NCI-H2081 treated with DMSO at 0.1 percent for 48 hours (cell line): ENCODE data around the gene CYP39A1.
"Not testable (repeated sequence)": the region's sequence is repeated elsewhere in the genome, so short reads cannot be mapped to it uniquely, and the experiment has no call there.

Source experiments
- DNase-seq: peaks from one replicate; lab custom pipeline; 2025; lab: John Stamatoyannopoulos, UW

CYP39A1 gene

DNA sequence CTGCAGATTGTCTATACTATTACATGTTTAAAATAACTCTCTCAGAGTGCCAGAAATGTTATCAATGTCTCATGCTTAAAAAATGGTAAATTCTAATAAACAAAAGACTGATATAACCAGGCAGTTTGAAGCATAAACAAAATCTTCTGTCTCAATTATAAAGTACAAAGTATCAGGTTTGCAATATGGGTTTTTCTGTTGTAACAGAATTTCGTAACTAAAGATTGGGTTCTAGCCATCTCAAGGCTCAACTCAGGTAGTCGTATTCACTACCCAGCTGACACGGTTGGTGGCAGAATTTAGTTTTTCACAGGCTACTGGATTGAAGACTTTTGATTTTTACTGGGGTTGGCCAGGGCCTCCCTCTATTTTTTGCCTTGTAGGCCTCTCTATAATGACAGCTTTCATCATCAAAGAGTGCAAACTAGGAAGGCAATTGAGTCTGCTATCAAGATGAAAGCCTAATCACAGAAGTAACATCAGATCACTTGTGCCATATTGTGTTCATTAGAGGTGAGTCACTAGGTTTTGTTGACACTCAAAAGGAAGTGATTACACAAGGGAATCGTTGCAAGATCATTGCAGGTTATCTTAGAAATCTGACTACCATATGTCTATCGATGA is 3.6 kb downstream of the CYP39A1 start:
- DNase-seq, result no peak

DNA sequence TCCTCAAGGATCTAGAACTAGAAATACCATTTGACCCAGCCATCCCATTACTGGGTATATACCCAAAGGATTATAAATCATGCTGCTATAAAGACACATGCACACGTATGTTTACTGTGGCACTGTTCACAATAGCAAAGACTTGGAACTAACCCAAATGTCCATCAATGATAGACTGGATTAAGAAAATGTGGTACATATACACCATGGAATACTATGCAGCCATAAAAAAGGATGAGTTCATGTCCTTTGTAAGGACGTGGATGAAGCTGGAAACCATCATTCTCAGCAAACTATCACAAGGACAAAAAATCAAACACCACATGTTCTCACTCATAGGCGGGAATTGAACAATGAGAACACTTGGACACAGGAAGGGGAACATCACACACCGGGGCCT is 4.5 kb downstream of the CYP39A1 start:
- not testable (repeated sequence) for DNase-seq

DNA sequence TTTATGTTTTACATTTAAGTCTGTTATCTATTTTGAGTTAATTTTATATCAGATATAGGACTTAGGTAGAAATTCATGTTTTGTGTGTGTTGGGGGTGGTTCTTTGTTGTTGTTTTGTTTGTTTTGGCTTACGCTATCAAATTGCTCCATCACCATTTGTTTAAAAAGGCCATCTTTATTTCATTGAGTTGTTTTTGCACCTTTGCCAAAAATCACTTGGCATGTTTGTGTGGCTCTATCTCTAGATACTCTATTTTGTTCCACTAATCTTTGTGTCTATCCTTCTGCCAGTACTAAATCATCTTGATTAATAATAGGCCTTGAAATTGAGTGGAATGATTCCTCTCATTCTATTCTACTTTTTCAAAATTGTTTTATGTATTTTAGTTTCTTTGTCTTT is 7.4 kb downstream of the CYP39A1 start:
- DNase-seq, result no peak

DNA sequence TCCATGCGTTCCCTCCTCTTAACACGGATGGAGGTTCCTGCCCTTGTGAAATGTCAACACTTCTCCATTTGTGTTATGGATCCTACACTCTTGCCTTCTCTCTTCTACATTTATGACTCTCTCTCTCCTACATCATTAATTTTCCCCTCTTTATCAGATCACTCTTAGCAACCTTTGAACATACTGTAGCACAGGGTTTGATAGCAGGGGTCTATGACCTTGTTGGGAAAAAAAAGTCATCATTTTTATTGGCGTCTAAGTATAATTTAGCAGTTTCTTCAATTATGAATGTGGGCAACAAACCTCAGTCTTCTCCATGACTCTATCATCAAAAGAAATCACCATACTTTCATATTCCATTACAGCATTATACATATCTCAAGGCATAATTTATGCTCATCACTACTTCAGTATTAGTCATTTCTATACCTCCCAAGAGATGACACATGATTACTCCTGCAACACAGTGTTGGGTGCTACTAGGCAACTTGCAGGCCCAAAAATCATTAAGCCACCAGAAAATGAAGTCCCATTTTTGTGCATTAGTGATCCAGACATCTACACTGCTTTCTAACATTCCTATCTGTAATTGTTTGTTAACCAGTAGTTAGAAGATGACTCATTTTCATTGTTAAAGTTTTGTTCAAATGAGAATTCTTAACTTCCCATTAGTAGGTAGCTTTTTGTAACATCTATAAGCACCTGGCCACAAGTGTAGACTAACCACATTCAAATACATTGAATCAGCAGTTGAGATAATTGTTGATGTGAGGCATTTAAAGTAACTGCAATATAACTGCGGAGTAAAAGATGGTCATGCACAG is 9.5 kb downstream of the CYP39A1 start:
- DNase-seq, result no peak

DNA sequence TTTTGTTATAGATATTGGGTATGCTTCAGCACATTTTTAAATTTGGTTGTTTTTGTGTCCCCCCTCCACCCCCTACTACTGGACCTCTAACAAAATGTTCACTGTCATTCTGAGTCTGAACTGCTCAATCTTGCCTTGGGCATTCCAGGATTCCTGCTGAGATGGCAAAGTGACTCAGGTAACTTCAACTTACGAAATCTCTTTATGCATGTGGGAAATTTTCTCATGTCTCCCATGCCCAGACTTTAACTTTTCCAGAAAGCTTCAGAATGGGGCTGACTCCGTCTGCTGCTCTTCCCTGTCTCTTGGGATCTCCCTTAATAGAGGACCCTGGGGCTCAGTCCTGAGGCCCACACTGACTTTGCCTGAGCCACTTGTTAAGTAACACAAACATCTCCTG is 14.0 kb downstream of the CYP39A1 start:
- no peak for DNase-seq

DNA sequence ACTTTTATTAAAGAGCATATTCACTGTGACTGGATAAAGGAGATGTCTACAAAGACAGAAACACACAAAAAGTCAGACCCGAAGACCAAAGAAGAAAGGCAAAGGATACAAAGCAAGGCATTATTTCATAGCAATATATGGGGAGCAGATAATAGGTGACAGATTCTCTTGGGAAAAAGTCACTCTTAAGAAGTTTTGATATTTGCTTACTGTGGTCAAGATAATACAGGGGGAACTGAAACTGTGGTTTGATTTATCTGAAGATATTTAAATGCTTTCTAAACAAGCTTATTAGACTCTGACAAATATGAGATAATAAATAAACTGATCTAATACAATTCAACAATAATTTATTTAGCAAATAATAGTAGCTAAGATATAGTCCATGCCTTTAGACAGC is 14.7 kb downstream of the CYP39A1 start:
- no peak for DNase-seq

DNA sequence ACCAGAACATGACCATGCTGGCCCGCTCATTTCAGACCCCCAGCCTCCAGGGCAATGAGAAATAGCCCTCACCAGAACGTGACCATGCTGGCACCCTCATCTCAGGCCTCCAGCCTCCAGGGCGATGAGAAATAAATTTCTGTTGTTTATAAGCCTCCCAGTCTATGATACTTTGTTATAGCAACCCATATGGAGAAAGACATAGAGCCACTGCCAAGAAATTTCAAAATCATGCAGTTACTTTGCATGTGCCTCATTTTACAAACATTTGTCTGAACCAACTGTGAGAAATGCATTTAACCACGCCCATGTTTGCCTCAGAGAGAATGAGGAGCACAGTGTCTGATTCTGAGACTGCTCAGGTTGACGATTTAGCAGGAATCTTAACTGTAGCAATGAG is 15.5 kb downstream of the CYP39A1 start:
- no peak for DNase-seq

DNA sequence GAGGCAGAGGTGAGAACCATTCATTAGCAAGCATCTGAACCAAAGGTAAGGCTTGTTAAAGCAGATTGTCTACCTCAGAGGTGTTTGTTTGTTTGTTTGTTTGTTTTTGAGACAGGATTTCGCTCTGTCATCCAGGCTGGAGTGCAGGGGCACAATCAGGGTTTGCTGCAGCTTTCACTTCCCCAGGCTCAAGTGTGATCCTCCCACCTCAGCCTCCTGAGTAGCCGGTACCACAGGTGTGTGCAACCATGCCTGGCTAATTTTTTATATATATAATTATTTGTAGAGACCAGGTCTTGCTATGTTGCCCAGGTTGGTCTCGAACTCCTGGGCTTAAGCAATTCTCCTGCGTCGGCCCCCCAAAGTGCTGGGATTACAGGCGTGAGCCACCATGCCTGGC is 17.2 kb downstream of the CYP39A1 start:
- DNase-seq, result no peak

DNA sequence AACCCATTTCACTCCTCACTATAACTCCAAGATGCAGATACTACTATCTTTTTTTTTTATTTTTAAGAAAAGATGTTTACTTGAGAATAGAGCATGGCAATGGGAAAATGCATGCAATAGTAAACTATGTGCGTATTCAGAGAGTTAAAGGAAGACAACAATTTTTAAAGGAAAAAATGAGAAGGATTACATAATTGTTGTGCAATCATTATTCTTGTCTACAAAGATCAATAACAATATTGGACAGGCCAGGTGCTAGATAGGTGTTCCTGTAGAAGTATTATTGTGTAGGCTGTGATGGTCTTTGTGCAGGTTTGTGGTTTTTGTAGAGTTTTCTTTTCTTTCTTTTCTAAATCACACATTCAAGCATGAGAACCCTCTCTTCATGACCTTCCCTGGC is 20.6 kb downstream of the CYP39A1 start:
- DNase-seq, result no peak

DNA sequence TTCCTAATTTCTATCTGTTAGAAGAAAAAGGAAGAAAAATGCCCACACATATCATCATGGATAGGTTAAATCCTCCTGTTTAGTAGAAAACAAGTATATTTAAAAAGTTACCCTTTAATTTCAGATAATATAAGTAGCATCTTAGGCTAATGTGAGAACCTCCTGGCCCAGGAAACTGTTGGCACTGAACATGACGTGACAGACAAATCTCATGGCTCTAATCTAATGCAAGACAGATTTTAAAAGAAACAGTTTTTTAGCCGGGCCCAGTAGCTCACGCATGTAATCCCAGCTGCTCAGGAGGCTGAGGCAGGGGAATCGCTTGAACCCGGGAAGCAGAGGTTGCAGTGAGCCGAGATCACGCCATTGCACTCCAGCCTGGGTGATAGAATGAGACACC is 22.9 kb downstream of the CYP39A1 start:
- DNase-seq, result no peak

DNA sequence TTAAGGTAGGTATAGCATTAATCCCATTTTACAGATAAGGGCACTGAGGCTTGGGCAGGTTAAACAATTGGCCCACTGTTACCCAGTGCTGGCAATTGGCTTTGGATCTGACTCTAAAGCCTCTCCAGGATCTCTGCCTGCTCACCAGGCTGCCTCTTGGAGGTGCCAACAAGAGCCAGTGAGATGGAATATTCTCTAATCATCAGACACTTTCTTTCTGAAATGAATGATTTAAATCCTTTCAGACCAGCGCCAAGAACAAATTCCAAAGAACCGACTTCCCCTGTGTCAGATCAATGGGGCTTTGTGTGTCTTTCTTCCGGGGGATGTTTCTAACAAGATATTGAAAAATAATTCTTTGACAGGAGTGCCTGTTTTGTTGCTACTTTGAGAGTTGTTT is 23.6 kb downstream of the CYP39A1 start:
- DNase-seq, result no peak

DNA sequence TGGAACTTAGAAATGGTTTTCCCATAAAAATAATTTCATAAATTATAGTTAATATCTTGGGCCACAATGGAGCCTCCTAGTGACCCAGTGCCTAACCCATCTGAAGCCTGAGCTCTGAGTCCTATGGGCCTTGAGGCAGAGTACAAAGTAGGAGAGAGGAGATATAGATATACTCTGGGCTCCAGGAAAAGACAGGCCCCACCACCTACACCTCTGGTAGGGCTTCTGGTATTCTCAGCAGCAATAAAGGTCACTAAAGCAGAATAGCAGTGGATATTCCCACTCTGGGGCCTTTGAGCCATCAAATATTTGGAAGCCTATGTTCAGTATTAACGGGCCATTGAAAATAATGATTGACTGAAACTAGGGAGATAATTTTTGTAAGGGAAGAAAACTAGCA is 24.1 kb downstream of the CYP39A1 start:
- DNase-seq, result no peak

DNA sequence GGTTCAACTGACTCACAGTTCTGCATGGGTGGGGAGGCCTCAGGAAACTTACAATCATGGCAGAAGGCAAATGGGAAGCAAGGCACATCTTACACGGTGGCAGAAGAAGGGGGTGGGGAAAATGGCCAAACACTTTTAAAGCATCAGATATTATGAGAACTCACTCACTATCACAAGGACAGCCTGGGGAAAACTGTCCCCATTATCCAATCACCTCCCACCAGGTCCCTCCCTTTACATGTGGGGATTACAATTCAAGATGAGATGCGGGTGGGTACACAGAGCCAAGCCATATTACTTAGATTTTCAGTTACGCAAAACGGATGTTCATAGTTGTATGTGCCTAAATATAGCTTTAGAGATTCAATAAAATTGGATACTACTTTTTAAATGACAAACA is 25.6 kb downstream of the CYP39A1 start:
- DNase-seq, result no peak

DNA sequence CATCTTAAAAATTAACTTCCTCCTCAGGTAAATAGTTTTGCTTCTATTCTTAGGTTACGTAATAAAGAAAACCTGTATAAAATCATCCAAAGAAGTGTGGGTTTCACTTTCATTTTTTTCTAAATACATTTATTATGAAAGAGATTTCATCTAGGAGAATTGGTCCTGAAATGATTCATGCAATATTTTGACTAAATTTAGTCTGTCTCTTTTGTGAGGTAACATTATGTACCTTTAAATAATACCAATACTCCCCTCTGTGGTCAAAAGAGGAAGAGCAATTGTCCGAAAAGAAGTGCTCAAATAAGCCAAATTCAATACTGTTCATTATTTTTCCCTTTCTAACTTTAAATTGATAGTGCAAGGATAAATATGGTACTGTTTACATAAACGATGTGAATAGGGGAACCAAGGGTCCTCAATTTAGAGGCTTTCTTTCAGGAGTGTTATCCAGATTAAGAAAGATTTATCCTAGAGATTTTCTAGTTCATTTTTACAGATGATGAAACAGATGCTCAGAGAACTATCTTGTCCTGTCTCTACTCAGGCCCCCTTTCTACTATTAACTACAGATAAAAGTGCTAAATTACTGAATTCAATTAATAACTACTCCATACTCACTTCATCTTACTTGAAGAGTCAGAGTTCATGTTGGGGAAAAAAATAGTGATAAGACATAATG is 26.2 kb downstream of the CYP39A1 start:
- no peak for DNase-seq

DNA sequence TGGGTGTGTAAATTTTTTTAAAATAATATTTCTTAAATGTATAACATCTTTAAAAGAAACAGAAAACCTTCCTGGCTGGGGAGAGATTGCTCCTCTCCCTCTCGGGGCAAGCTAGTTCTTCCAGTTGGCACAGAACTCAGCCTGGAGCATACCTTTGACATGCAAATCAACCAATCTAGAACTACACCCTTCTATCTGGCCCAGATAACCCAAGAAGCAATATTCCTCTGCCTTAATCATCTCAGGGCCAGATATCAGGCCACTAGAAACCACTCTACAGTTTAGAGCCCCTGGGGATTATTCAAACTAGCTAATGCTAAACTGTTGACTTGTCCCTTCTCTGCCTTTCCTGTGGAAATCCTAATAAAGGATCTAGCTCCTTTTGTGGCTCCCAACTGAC is 33.9 kb downstream of the CYP39A1 start:
- DNase-seq, result no peak

DNA sequence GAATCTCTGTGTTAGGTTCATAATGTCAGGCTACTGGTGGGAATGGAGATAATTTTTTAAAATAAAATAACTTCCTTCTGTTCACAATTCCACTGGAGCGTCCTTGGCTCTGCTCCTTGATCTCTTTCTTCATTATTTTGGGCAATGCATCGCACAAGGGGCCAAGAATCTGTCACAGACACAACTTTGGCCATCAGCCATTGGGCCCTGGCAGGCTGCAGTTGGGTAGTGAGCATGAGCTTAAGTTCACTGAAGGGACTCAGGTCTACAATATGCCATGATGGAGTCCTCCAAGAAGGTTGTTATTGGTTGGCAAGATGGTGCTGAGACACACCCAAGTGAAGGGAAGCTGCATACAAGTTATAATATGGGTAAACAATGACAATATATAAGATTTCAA is 40.0 kb downstream of the CYP39A1 start:
- DNase-seq, result no peak

DNA sequence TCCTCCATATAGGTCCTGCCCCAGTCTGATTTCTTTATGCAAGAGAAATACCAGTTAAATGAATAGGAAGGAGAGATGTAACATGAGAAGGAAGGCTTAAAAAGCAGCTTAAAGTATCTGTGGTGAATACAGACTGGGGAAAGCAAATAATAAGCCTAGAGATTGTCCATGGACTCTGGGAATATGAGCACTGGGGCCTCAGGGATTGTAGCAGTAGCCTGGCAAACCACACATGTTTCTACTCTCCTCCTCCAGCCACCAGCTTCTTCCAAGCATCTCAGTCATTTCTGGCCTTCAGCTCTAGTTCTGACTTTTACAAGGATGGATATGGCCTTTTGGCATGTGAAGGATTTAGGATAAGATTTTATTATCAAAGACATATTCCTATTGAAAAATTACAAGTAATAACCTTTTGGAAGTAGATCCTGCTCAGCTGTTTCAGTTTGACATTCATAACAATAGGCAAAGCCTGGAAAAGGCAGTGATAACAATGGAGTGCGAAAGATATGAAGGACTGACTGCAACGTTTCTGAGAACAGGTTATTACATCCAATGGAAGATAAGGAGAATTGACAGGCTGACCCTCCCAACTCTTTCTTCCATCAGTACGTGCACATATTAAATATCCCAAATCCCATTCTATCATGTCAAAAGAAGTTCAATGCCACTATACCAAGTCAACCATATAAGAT is 41.6 kb downstream of the CYP39A1 start:
- DNase-seq, result no peak

DNA sequence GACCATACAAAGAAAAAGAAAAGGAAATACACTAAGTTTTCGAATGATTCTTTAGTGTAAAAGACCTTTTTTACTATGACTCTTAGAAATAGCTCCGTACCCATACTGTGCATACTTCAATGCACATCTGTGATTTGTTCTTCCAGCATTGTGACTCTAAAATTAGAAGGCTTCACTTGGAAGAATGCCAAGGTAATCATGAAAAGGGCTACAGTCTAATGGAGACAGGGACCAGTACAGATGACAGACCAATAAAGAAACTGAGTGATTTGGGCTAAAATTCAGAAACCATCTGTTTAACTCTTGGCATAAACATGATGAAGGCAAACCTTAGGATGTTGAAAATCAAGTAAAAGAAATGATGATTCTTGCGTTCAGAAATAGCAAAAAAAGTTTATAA is 46.3 kb downstream of the CYP39A1 start:
- DNase-seq, result no peak

DNA sequence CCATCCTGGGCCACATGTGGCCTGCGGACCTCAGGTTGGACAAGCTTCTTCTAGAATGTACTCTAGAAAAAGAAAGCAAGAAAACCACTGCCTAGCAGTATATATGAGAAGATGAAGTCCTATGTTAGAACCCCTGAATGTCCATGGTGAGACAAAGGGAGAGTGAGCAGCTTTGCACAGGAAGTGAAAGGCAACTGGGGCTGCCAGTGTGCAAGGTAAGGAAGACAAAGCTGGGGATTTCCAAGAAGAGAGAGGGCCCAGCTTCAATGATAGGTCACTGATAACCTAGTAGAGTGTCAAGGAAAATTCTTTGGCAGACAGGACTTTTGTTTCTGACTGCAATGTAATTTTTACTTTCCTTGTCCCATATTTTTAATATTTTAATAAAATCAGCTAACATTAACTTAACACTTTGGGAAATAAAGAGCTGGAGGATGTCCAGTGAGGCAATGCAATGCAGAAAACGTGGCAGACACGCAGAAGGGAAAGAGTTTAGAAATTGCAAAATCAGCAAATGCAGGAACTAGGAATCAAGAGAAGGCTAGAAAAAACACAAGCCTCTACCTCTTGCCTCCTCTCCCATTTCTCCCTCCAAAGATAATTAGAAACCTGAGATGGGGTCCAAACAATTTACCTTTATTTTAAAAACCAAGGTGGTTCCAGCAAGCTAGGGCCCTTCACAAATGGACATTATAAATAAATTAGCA is 47.4 kb downstream of the CYP39A1 start:
- no peak for DNase-seq

DNA sequence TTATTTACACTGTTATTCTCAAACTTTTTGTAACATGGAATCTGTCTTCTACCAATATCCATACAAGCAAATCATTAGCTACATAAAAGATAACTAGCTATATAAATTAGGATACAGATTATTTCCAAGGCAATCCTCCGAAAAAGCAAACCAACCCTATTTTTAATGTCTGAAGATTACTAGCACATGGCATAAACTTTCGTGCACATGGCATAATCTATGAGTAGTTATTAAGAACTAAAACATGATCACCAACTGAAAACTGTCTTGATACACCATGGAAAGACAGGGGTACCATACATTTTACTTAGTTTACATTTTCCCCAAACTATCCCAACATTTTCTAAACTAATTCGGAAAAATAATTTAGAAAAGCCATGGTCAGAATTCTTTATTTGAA is 54.4 kb downstream of the CYP39A1 start:
- no peak for DNase-seq

DNA sequence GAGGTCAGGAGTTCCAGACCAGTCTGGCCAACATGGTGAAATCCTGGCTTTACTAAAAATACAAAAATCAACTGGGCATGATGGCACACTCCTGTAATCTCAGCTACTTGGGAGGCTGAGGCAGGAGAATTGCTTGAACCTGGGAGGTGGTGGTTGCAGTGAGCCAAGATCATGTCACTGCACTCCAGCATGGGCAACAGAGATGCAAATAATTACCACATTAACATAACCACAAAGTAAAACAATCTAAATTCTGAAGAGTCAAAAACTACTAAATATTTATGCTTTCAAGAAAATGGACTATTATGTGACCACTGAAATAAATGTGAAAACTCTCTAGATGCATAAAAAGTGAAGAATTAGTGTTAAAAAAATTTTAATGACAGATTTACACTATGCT is 59.9 kb downstream of the CYP39A1 start:
- no peak for DNase-seq

DNA sequence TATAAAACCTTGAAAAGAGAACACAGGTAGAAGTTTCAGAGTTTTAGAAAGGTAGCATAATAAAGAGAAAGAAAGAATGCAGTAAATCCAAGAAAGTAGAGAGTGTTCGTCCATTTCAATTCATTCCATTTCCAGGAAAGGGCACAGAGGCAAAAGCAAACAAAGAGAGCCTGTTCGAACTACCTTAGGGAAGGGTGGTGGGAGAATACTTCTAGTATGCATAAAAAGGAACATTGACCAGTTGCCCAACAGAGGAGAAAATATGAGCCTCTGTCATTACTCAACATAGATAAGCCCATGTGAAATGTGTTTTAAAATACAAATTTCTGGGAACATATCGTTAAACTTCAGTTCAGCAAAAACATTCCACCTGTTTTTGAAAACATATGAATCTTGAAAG is 60.6 kb downstream of the CYP39A1 start:
- DNase-seq, result no peak
